Mucosa of gallbladder (tissue), 1 donor: ENCODE data around the gene UBXN2A. TPM values are rescaled to one million over a fixed set of nuclear protein-coding genes. Genes with fewer than 3 reads are reported as not detected.
"Not testable (repeated sequence)": the region's sequence is repeated elsewhere in the genome, so short reads cannot be mapped to it uniquely, and the experiment has no call there.

ENCODE experiments used
- DNase-seq: peaks from one replicate; pipeline ENCODE4 v3.0.0-alpha.2; 2020; ENCODE audit warnings: low spot score
- total RNA-seq: library from RNA; stranded (reverse); gene quantifications from one replicate; pipeline ENCODE4 v1.2.1, GENCODE V29; 2021
- donor health status: DM: no; HTN: no; CAD: no.

Gene UBXN2A
- total RNA-seq, 1 donor from 2014 or later: 11.8 TPM

DNA sequence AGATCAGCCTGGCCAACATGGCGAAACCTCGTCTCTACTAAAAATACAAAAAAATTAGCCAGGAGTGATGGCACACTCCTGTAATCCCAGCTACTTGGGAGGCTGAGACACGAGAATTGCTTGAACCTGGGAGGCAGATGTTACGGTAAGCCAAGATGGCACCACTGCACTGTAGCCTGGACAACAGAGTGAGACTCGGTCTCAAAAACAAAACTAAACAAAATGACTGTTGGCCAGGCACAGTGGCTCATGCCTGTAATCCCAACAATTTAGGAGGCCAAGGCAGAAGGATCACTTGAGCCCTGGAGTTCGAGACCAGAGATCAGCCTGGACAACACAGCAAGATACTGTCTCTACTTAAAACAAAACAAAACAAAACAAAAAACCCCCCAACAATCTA is 102.9 kb downstream of the UBXN2A start:
- DNase-seq: not testable (repeated sequence)

DNA sequence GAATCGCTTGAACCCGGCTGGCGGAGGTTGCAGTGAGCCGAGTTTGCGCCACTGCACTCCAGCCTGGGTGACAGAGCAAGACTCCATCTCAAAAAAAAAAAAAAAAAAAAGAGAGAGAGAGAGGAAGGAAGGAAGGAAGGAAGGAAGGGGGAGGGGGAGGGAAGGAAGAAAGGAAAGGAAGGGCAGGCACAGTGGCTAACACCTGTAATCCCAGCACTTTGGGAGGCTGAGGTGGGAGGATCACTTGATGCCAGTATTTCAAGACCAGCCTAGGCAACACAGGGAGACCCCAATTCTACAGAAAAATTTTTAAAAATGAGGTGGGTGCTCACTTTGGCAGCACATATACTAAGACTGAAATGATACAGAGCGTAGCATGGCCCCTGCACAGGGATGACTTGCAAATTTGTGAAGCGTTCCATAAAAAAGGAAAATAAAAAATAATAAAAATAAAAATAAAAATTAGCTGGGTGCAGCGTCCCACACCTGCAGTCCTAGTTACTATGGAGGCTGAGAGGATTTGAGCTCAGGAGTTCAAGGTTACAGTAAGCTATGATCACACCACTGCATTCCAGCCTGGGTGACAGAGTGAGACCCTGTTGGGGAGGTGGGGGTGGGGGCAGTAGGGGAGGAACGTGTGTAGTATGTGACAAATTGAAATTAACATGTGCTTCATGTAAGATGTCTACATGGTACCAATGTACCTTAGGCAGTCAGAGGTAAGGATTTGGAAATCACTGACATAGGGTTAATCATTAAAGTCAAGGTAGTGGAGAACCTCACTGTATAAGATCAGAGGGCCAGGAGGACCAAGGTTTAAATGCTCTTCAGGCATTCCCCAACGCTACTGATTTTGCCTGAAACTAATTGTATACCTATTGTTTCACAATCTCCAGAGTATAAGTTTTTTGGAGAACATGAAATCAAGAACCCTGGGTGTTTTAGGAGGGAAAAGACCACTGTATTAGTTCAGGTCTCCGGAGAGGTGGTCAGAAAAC is 105.5 kb downstream of the UBXN2A start:
- DNase-seq: no peak

DNA sequence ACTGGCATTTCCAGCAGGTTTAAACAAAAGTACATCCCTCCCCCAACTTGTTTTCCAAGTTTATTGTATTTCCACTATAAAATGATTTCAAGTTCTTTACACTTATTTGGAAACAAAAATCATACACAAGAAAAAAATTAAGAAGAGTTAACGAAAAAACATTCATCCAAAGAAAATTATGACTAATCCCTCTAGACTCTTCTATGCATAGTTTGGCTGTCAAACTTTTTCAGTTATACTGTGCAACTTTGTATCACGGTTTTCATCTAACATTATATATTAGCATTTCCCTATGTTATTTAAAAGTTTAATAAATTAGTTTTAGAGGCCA is 106.3 kb downstream of the UBXN2A start:
- no peak for DNase-seq

DNA sequence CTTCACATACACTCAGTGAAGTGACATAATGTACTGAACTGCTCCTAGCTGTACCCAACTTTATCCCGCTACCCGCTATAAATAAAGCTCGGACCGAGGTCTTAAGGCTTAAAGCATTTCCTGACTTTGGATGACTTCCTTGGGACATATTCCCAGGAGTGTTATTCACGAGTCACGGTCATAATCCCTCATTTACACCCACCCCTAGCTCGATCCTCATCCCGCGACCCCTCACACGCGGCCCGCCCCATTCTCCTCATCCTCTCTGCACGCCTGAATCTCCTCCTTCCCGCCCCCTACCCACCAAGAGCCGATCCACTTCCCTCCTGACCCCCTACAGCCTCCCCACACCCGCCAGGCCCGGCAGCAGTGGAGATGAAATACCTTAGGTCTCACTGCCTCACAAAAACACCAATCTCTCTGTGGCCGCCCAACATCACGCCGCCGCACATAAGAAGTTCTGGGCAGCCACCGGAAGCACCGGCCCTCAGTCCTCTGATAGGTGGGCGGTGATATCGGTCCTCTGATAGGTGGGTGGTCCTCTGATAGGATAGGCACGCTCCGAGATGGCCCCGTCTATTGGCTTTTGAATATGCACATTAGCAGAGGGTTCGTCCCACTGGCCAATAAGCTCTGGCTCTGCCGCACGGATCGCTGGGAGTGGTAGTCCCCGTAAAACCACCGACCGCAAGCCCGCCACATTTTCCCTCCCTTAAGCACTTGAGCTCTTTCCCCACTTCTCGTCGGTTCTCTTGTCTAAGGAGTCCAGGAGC is 106.9 kb downstream of the UBXN2A start, which contains the start of gene WDCP:
Gene WDCP (minus strand): TSS at position 462 of the 773 bp plus-strand sequence. CDS start 7,897 bp downstream, outside the sequence.
- peak; percentile 97 for DNase-seq

DNA sequence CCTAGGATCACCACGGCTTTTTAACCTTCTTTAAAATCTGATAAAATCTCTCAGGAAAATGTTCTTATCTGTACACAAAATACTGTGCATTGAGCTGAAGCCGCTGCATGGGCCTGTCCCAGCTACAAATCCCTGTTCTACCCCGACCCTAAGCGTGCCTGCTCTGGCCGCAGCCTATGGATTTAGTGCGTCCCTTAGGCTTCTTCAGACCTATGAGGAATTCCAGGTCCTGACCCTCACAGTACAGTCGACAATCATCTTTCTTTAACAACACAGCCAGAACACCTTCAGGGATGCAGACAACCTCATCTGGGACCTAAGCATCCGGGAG is 107.4 kb downstream of the UBXN2A start:
- no peak for DNase-seq

DNA sequence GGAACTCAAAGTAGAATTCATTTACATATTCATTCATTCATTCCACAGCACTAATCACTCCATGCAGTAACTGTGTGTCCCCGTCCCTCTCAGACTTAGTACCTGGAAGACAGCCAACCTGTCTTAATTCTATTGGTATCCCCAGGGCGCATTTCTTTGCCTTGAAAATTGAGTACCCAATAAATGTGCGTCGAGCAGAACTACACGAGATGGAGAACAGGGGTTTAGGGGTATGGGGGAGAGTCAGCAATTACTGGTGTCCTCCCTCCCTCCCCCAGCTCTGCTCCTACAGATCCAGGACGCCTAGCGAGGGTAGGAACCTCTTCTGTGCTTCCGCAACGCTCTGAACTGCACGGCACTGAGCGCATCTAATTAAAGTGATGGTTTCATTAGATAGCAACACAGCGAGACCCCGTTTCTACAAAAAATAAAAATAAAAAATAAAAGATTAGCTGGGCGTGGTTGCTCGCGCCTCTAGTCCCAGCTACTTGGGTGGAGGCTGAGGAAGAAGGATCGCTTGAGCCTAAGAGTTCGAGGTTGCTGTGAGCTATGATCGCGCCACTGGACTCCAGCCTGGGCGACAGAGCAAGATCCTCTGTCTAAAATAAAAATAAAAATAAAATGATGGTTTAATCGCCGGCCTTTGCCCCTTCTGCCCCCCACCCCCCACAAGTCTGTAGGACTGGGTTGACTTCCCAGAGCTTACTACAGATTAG is 108.7 kb downstream of the UBXN2A start:
- no peak for DNase-seq

DNA sequence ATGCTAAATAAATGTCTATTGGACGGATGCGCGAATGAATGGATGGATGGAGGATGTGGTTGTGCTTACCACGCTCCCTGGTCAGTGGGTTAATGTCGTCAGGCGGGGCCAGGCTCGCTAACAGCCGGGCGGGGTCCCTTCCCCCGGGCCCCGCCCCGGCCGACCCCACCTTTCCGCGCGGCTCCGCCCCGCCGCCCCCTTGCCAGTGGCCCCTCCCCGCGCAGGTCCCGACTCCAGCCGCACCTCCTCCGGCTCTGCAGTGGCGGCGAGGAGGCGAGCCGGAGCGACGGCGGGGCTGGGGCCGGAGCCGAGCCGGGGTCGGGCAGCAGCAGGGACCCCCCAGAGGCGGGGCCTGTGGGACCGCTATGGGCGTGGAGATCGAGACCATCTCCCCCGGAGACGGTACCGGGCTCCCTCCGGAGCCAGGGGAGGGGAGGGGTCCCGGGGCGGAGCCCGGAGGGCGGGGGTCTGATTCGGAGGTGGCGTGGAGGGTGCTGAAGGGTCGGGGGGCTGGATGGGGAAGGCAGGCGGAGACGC is 109.3 kb downstream of the UBXN2A start, which contains the start of gene FKBP1B:
Gene FKBP1B (plus strand): TSS at position 257 of the 537 bp plus-strand sequence. CDS start 109 bp downstream, at position 366.
- DNase-seq: peak; percentile 18

DNA sequence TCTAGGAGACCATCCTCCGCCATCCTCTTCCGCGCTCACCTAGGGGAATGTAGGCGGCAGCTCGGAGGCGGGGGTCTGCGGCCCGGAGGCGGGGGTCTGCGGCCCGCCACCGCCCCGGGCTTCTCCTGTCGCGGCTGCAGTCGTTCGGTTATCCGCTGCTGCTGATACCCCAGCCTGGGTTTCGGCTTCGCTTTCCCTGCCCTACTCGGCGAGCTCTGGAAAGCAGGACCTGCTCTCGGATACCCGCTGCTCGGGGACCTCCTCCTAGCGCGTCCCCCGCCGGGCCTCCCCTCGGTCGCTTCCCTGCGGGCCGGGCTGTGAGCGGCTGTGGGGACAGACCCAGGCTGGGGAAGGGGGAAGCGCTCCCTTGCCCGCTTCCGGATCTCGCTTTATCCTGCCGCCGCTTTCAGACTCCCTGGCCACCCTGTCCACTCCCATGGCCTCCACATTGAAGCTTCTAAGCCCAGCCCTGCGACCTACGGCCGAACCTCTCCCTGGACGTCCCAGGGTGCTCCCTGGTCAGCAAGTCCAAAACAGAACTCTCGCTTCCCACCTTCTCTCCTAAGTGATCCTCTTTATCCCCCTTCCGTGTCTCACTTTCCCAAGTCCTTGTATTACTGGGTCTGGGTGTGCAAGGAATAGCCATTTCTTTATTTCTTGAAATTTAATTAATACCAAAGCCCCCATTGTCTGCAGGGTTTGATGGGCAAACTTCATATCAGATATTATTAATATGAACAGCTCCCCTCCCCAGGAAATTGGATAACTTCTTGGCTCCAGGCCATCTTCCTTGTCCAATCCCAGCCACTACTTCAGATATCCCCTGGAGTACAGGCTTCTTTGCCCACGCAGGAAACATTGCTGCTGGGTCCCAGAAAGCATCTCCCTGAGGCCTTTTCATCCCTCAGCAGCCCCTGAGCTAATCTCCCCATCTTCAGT is 110.0 kb downstream of the UBXN2A start:
- peak; percentile 12 for DNase-seq

DNA sequence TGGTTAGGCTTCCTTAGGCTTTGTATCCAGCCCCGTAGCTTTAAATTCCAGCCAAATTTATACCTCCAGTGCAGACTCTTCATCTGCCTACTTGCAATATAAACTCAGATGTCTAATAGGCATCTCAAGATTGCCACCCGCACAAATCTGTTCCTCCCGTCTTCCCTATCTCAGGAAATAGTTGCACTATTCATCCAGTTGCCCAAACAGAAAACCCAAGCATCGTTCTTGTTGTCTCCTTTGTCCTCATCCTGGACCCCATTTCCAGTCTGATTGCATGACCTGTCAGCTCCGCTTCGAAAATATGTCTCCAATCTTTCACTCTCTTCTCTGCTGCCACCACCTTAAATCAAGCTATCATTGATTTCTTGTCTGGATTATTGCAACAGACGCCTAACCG is 111.6 kb downstream of the UBXN2A start:
- DNase-seq: no peak

DNA sequence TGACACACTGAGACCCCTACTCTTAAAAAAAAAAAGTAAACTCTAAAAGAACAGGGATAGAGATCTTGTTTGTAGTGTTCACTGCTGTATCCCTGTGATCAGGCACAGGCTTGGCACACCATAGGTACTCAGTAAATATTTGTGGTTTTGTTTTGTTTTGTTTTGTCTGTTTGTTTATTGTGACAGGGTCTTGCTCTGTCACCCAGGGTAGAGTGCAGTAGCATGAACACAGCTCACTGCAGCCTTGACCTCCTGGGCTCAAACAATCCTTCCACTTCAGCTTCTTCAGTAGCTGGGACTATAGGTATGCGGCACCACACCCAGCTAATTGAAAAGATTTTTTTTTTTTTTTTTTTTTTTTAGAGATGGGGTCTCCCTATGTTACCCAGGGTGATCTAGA is 112.7 kb downstream of the UBXN2A start:
- DNase-seq: no peak

Other genes with a start within 250 kb of the UBXN2A start
- gene ATAD2B, start 13.3 kb upstream of the UBXN2A start, total RNA-seq: 16.3 TPM
- 0.23 TPM for gene MFSD2B, start 69.6 kb downstream of the UBXN2A start, total RNA-seq
- 8.4 TPM for gene WDCP, start 106.9 kb downstream of the UBXN2A start, total RNA-seq
- 23.0 TPM for gene FKBP1B, start 109.3 kb downstream of the UBXN2A start, total RNA-seq
- gene SF3B6, start 135.9 kb downstream of the UBXN2A start, total RNA-seq: 69.5 TPM
- 35.2 TPM for gene TP53I3, start 144.4 kb downstream of the UBXN2A start, total RNA-seq
- gene PFN4, start 182.9 kb downstream of the UBXN2A start, total RNA-seq: 0.35 TPM
- 23.2 TPM for gene FAM228B, start 183.0 kb downstream of the UBXN2A start, total RNA-seq
- gene FAM228A, start 234.6 kb downstream of the UBXN2A start, total RNA-seq: 1.0 TPM